ENCODE data around the gene ECE1. TPM values are rescaled to one million over a fixed set of nuclear protein-coding genes. Genes with fewer than 3 reads are reported as not detected.

The ECE1 gene
- total and polyA plus RNA-seq, 2 of the 8 experiments (the other 6 are each of a cell fraction or from before 2014, with no cell fraction given): 21.4 to 36.8 TPM

DNA sequence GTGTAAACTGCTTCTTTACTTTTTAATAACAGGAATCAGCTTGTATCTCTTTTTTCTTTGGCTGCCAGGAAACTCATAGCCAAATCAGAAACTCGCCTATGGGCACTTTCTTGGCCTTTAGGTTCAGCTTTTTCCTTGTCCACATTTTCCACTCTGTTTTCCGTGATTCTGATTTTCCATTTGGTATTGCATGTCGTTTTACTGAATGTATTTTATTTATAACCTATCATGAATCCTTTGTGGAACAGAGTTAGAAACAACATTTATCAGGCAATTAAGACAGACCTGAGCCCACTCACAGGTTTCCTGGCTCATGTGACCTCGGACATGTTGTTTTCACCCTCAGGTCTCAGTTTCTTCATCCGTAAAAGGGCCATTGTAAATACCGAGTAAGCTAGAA lies 5.3 kb upstream of the ECE1 start:
- Histone ChIP-seq H4K8ac (ENCODE audit: extremely low read depth, insufficient read depth, low read length) (no peak overlapping the region), H2BK15ac (ENCODE audit: low read length) (no peak overlapping the region)
- no peak for TF ChIP-seq CHD2 (IDR thresholded peaks at IDR 0.05; ENCODE audit: low read length)
- TF ChIP-seq YY1 (IDR thresholded peaks at IDR 0.05; ENCODE audit: low read depth, low read length): no peak
- no peak for TF ChIP-seq NRF1 (IDR thresholded peaks at IDR 0.05; ENCODE audit: low read depth, low read length)
- TF ChIP-seq JUND (IDR thresholded peaks at IDR 0.05; ENCODE audit: low read length): no peak
- no peak for TF ChIP-seq SIX5 (IDR thresholded peaks at IDR 0.05; ENCODE audit: low read depth, low read length)
- TF ChIP-seq SAP30 (IDR thresholded peaks at IDR 0.05; ENCODE audit: insufficient read depth, insufficient replicate concordance, low read length): no peak
- TF ChIP-seq RBBP5 (IDR thresholded peaks at IDR 0.05; ENCODE audit: borderline replicate concordance, low read depth, low read length): no peak
- TF ChIP-seq TBP (IDR thresholded peaks at IDR 0.05; ENCODE audit: low read depth, low read length): no peak
- TF ChIP-seq EZH2 (IDR thresholded peaks at IDR 0.05; ENCODE audit: low read depth, low read length, severe bottlenecking): no peak
- TF ChIP-seq TCF12 (IDR thresholded peaks at IDR 0.05; ENCODE audit: low read depth, low read length): no peak
- TF ChIP-seq TAF7 (optimal IDR thresholded peaks at IDR 0.05; ENCODE audit: borderline replicate concordance, low read depth, low read length): no peak
- no peak for TF ChIP-seq TAF1 (IDR thresholded peaks at IDR 0.05; ENCODE audit: low read depth, low read length)
- no peak for TF ChIP-seq JUN (IDR thresholded peaks at IDR 0.05; ENCODE audit: low read depth, low read length)
- TF ChIP-seq, protein P1, sequence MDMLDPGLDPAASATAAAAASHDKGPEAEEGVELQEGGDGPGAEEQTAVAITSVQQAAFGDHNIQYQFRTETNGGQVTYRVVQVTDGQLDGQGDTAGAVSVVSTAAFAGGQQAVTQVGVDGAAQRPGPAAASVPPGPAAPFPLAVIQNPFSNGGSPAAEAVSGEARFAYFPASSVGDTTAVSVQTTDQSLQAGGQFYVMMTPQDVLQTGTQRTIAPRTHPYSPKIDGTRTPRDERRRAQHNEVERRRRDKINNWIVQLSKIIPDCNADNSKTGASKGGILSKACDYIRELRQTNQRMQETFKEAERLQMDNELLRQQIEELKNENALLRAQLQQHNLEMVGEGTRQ (IDR thresholded peaks at IDR 0.05; ENCODE audit: low read length): no peak

More for the DNA sequence above, 5.3 kb upstream of the ECE1 start:
- H3K36me3 ChIP-seq (ENCODE audit: control insufficient read depth in 2 of 4, insufficient read depth in 4 of 4, low read length in 3 of 4): no peaks in the 10 kb centered on the region
- WGBS, 2 experiments (ENCODE audit: extremely low coverage in 1 of 2, insufficient coverage in 1 of 2, insufficient read length in 1 of 2, insufficient replicate concordance in 2 of 2, low coverage in 1 of 2, low lambda C conversion rate in 2 of 2, missing lambda C conversion rate in 1 of 2): 92% methylated on average over 6 of the region's 6 CpGs; no CpG with 5 or more reads in 1 of the 2 experiments
- no peak overlapping the region for H2BK5ac ChIP-seq (ENCODE audit: low read depth, low read length)
- no peak overlapping the region for H3K56ac ChIP-seq (replicated peaks; ENCODE audit: insufficient read length, low read depth, low read length)
- no peak overlapping the region for H2AK5ac ChIP-seq (ENCODE audit: low read depth, low read length)
- H3K18ac ChIP-seq (ENCODE audit: extremely low read depth, low read length): no peak overlapping the region
- FAIRE-seq: no peak
- H2BK12ac ChIP-seq (ENCODE audit: low read depth, low read length): no peak overlapping the region
- H4K91ac ChIP-seq (replicated peaks; ENCODE audit: insufficient read length, low read length): no peak overlapping the region
- H2BK20ac ChIP-seq (ENCODE audit: low read length): no peak overlapping the region
- no peaks in the 10 kb centered on the region; the same call in none of the 2 replicates for H3K79me1 ChIP-seq (ENCODE audit: low read depth, low read length)
- no peak overlapping the region for H3K14ac ChIP-seq (ENCODE audit: insufficient read length)
- H3K79me2 ChIP-seq (ENCODE audit: control insufficient read depth in 1 of 2, insufficient read depth in 2 of 2, low read length in 2 of 2): no peaks in the 10 kb centered on the region
- H2AFZ ChIP-seq (ENCODE audit: low read length): no peak overlapping the region
- no peak overlapping the region for H3K27ac ChIP-seq (ENCODE audit: low read depth, low read length)
- H3K4ac ChIP-seq (replicated peaks; ENCODE audit: insufficient read length, low read depth, low read length): no peak overlapping the region
- peaks cover 0 to 3% of the 10 kb centered on the region in 2 experiments for H4K20me1 ChIP-seq (replicated peaks in 1 of 2; ENCODE audit: control insufficient read depth in 1 of 2, insufficient read depth in 2 of 2, low read length in 2 of 2)
- no peaks in the 10 kb centered on the region for H3K27me3 ChIP-seq (replicated peaks in 1 of 4; ENCODE audit: control insufficient read depth in 3 of 4, extremely low read depth in 1 of 4, insufficient read depth in 3 of 4, low read length in 3 of 4)
- H2BK120ac ChIP-seq (replicated peaks; ENCODE audit: low read depth, low read length): no peak overlapping the region
- H3K9me3 ChIP-seq (ENCODE audit: insufficient read depth in 2 of 2, low read depth in 1 of 2, low read length in 1 of 2): no peaks in the 10 kb centered on the region
- H3K9ac ChIP-seq (replicated peaks in 1 of 4; ENCODE audit: extremely low read depth in 1 of 4, low read depth in 3 of 4, low read length in 3 of 4): no peak overlapping the region
- H3K23me2 ChIP-seq (ENCODE audit: low read depth, low read length): peaks cover under 1% of the 10 kb centered on the region; the same call in 1 of the 2 replicates
- POLR2A ChIA-PET (ENCODE audit: partially characterized antibody): interaction anchor here (1.3 kb wide), 1 partner anchor 41 kb away, joined by 3 read pairs; no protein-coding TSS in a partner anchor
- CTCF ChIA-PET (ENCODE audit: partially characterized antibody): interaction anchor here (1.4 to 6.4 kb wide), 3 partner anchors 25 to 48 kb away, joined by 3 to 44 read pairs (median 4); no protein-coding TSS in a partner anchor
- H3K4me3 ChIP-seq (ENCODE audit: extremely low read depth in 1 of 4, insufficient read depth in 2 of 4, low read depth in 3 of 4, low read length in 4 of 4): no peak overlapping the region
- H3K23ac ChIP-seq (ENCODE audit: insufficient read length): no peak overlapping the region
- no peak overlapping the region for H3K4me2 ChIP-seq (ENCODE audit: insufficient read depth in 1 of 2, low read depth in 2 of 2, low read length in 2 of 2)
- DNase-seq (ENCODE audit: low read depth in 1 of 2, low spot score in 2 of 2): no peak
- H4K5ac ChIP-seq (ENCODE audit: insufficient read length, low read depth, low read length): no peak overlapping the region
- peaks cover 0 to 16% (median 13%) of the 10 kb centered on the region in 4 experiments; a peak in 6 of 7 replicates for H3K4me1 ChIP-seq (replicated peaks in 1 of 4; ENCODE audit: control insufficient read depth in 3 of 4, insufficient read depth in 4 of 4, low read length in 3 of 4)
